ENCODE measurements around the gene TBXAS1.

DNA sequence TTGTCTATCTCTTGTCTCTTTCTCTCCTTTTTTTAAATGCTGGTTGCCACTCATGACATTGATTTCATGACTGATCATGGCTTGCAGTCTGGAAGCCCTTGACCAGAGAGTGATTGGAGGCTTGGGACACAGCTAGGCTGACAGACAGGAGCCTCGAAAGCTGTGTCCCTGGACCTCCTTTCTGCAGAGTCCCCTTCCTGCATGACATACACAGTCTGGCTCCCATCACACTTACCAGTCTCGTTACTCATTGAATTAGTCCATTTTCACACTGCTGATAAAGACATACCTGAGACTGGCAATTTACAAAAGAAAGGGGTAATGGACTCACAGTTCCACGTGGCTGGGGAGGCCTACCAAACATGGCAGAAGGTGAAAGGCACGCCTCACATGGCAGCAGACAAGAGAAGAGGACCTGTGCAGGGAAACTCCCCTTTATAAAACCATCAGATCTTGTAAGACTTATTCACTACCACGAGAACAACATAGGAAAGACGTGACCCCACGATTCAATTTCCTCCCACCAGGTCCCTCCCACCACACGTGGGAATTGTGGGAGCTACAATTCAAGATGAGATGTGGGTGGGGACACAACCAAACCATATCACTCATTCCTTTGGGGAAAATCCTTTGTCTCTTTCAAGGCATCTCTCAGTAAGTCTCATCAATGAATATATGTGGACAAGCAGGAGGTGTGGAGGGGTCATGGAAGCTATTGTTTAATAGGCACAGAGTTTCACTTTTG, 102.3 kb downstream of the TBXAS1 start:
- TF ChIP-seq POLR2A (IDR thresholded peaks at IDR 0.05; ENCODE audit: low read length): no peak
- no peak for TF ChIP-seq GATA1 (IDR thresholded peaks at IDR 0.05; ENCODE audit: low read depth, low read length)

Measured in erythroblast (primary cell).